Kidney (tissue), 14 donors: ENCODE data around the gene ABHD16A. TPM values are rescaled to one million over a fixed set of nuclear protein-coding genes. Genes with fewer than 3 reads are reported as not detected.

Source experiments
- DNase-seq, 5 donors: peaks; one replicate each; pipeline ENCODE4 v3.0.0-alpha.2; 2013 to 2020
- FAIRE-seq: peaks from 2 replicates; lab custom pipeline; 2012; peaks lifted over from hg19 to GRCh38; lab: Jason Lieb, UNC
- H3K27ac ChIP-seq, 2 donors: one replicate each; pipeline ENCODE4 v1.7.0; 2013; ENCODE audit warnings: low read depth in 2 of 2, low read length in 2 of 2, inconsistent platforms in 1 of 2
- H3K27me3 ChIP-seq: one replicate; pipeline ENCODE4 v1.7.1; 2013; ENCODE audit warnings: low read length, inconsistent platforms; ENCODE audit not compliant: control insufficient read depth, insufficient read depth
- H3K36me3 ChIP-seq, 3 donors: one replicate each; pipeline versions ENCODE4 v1.7.0 to v1.7.1; 2013; ENCODE audit warnings: low read length in 3 of 3, control low read depth in 1 of 3, inconsistent platforms in 1 of 3; ENCODE audit not compliant: insufficient read depth in 3 of 3, control insufficient read depth in 2 of 3
- H3K4me1 ChIP-seq, 3 donors: one replicate each; pipeline versions ENCODE4 v1.7.0 to v1.7.1; 2013; ENCODE audit warnings: low read length in 3 of 3, inconsistent platforms in 1 of 3, low read depth in 1 of 3; ENCODE audit not compliant: control insufficient read depth in 2 of 3, insufficient read depth in 2 of 3
- H3K4me3 ChIP-seq, 3 donors: one replicate each; pipeline versions ENCODE4 v1.7.0 to v1.8.1; 2013; ENCODE audit warnings: low read length in 3 of 3, control low read depth in 1 of 3, inconsistent platforms in 1 of 3
- H3K9ac ChIP-seq, 3 donors: one replicate each; pipeline versions ENCODE4 v1.7.0 to v1.7.1; 2013; ENCODE audit warnings: low read length in 3 of 3, control low read depth in 1 of 3, inconsistent platforms in 1 of 3
- H3K9me3 ChIP-seq, 3 donors: one replicate each; pipeline versions ENCODE4 v1.7.0 to v1.7.1; 2013; ENCODE audit warnings: low read length in 3 of 3, control low read depth in 1 of 3, inconsistent platforms in 1 of 3; ENCODE audit not compliant: control insufficient read depth in 2 of 3, insufficient read depth in 1 of 3
- CTCF ChIP-seq: IDR thresholded peaks from 3 replicates; pipeline ENCODE4 v1.5.1; 2012; ENCODE audit warnings: mild to moderate bottlenecking, moderate library complexity, borderline replicate concordance; ENCODE audit not compliant: insufficient read depth; ENCODE audit errors: extremely low read depth
- intact Hi-C: fragments of 100-400 bp; cut with DNase I; formaldehyde crosslinking; loops from one replicate; pipeline ENCODE4 v1.11.1; 2022
- polyA plus RNA-seq: library from polyadenylated mRNA; stranded (reverse); fragments of 350-450 nt; fragmentation: Illumina TruSeq; extraction: RNeasy Lipid Tissue Mini Kit (QIAGEN cat#74804); gene quantifications from one replicate; pipeline ENCODE4 v1.2.3, GENCODE V29; 2014; ENCODE audit warnings: low read depth, low replicate concordance; ENCODE audit not compliant: insufficient read depth
- total RNA-seq: library from RNA; stranded (reverse); fragmentation: NEBNext Ultra II Directional; extraction: Animal tissue kit (Norgen Biotek cat#: 25700); gene quantifications from one replicate; pipeline ENCODE4 v1.2.1, GENCODE V29; 2021
- donor health status: control.
- donor health status: control.
- donor health status: control.
- donor health status: control.
- donor health status: control.
- donor health status: DM: yes; HTN: yes; CAD: no.
- donor health status: Normal renal cell carcinoma (clear cell type).

ABHD16A gene
- total and polyA plus RNA-seq, 2 donors from 2014 or later, result 48.7 to 50.2 TPM

- FAIRE-seq (no peak), DNase-seq (no peak)
- Histone ChIP-seq H3K9ac (no peak overlapping the region), H3K4me1 (no peaks in the 10 kb centered on the region), H3K9me3 (no peaks in the 10 kb centered on the region), H3K27ac (no peak overlapping the region), H3K27me3 (no peaks in the 10 kb centered on the region), H3K36me3 (peaks cover 4 to 82% (median 54%) of the 10 kb centered on the region in 3 donors), H3K4me3 (no peak overlapping the region)
- intact Hi-C loops, result no loop called here
- TF ChIP-seq CTCF, result no peak
Observed at GRCh38 chr6:31641370-31641769, 61.8 kb downstream of the ABHD16A start.

- DNase-seq (no peak), FAIRE-seq (no peak)
- no peak for TF ChIP-seq CTCF
- no peak overlapping the region for H3K9ac ChIP-seq
- no peaks in the 10 kb centered on the region for H3K27me3 ChIP-seq
- no peak overlapping the region for H3K27ac ChIP-seq
- intact Hi-C loops, result no loop called here
- H3K9me3 ChIP-seq, result no peaks in the 10 kb centered on the region
- H3K4me3 ChIP-seq, result no peak overlapping the region
- H3K36me3 ChIP-seq, result peaks cover 4 to 84% (median 55%) of the 10 kb centered on the region in 3 donors
- no peaks in the 10 kb centered on the region for H3K4me1 ChIP-seq
Observed at GRCh38 chr6:31640612-31641011, 62.5 kb downstream of the ABHD16A start.

DNA sequence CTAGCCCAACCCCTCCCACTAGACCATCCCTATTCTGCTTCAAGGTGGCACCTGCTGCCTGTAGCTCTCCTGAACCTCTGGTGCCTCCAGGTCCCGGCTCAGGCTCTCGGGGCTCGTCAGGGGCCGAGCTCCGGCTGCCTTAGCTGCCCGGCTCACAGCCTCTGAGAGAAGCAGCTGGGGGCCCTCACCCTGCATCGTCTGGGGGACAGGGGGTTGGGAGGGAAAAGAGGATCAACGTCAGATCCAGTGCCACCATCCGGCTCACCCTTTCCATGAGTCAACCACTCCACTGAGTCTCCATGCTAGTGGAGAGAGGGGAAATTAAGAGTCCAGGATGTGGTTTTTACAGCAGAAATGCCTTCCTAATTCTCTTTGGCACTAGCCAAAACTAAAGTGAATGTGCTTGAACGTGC is 63.7 kb downstream of the ABHD16A start:
- Histone ChIP-seq H3K9ac (no peak overlapping the region), H3K9me3 (no peaks in the 10 kb centered on the region), H3K27me3 (no peaks in the 10 kb centered on the region), H3K4me3 (no peak overlapping the region), H3K27ac (no peak overlapping the region), H3K4me1 (no peaks in the 10 kb centered on the region), H3K36me3 (peaks cover 5 to 85% (median 54%) of the 10 kb centered on the region in 3 donors)
- no peak for DNase-seq
- no peak for TF ChIP-seq CTCF
- intact Hi-C loops, result no loop called here
- no peak for FAIRE-seq

DNA sequence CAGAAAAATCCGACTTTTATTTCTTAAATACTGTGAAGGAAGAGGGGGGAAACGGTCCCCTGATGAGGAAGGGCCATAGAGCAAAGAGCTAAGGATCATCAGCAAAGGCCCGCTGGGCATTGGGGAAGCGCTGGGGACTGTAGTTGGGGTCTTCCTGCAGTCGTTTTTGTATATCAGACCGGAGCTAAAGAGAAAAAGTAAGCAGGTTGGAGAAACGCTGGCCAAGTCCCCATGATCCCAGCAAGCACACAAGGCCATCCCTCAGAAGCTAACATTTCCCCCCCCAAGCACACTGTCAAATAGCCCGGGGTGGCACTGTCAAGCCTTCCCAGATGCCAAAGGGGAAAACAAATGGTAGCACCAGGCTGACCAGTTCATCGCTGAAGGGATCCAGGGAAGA is 64.1 kb downstream of the ABHD16A start:
- peaks cover 3 to 85% (median 54%) of the 10 kb centered on the region in 3 donors for H3K36me3 ChIP-seq
- H3K4me3 ChIP-seq, result no peak overlapping the region
- FAIRE-seq, result no peak
- H3K27me3 ChIP-seq, result no peaks in the 10 kb centered on the region
- H3K27ac ChIP-seq, result no peak overlapping the region
- TF ChIP-seq CTCF, result no peak
- no peak for DNase-seq
- H3K4me1 ChIP-seq, result no peaks in the 10 kb centered on the region
- H3K9ac ChIP-seq, result no peak overlapping the region
- no peaks in the 10 kb centered on the region for H3K9me3 ChIP-seq
- intact Hi-C loops, result no loop called here
